GM18867 (cell line): ENCODE results near the gene RPS19BP1.

Source experiments
- ATAC-seq: cut with Tn5 transposase; IDR thresholded peaks from one replicate; pipeline ENCODE4 v1.9.1; 2021; ENCODE audit warnings: mild to moderate bottlenecking, moderate library complexity; ENCODE audit not compliant: unreplicated experiment

The RPS19BP1 gene, protein sequence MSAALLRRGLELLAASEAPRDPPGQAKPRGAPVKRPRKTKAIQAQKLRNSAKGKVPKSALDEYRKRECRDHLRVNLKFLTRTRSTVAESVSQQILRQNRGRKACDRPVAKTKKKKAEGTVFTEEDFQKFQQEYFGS

DNA sequence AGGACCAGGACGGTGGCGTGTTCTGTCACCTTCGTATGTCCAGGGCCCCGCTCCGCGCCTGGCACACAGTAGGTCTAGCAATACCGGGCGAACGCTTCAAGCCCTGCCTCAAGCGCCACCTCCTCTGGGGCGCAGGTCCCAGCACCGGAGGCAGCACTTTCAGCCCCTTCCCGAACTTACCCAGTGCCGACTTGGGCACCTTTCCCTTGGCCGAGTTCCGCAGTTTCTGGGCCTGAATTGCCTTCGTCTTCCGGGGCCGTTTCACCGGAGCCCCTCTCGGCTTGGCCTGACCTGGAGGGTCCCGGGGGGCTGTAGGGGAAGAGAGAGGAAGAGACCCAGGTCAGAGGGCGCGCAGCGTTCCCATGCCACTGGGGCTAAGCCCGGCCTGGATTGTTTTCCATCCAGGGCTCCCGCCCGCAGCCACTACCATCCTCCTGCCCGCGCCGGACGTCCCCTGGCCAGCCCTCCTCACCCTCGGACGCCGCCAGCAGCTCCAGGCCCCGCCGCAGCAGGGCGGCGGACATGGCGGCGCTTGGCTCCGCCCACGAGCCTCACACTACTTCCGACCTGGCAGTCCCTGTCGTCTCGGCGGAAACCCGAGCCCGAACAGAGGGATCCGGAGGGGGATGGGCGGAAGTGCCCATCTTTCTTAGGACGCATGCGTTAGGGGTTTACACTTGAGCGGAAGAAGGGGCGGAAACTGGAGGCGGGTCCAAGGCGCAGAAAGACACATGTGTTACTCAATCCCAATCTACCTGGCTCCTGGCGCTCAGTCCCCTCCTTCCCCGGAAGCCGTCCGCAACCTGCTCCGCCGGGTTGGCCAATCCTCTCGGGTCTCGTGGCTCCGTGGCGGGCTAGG lies at the start of gene RPS19BP1:
RPS19BP1 (minus strand) TSS at position 534 of the 859 bp plus-strand sequence; CDS start at position 524, 10 bp downstream.
- ATAC-seq = peak; percentile 68

DNA sequence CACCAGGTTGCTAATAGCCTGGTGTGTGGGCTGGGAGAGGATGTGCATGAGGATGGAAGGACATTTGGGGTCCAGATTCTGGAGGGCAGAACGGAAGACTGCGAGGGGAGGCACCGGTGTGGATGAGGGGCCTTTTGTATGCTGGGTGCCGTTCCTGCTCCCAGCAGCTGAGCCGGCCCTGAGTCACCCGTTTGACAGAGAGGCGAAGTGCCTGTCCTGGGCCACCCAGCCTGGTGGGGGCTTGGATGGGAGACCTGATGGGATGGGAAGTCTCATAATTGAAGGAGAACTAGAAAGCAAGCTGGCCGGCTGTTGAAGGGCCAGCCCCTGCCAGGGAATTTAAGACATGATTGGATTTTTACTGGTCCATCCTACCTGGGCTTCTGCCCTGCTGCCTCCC lies 48.8 kb upstream of the RPS19BP1 start:
- ATAC-seq = no peak

GRCh38 chr22:39580795-39581194 lies 48.2 kb upstream of the RPS19BP1 start:
- no peak for ATAC-seq

DNA sequence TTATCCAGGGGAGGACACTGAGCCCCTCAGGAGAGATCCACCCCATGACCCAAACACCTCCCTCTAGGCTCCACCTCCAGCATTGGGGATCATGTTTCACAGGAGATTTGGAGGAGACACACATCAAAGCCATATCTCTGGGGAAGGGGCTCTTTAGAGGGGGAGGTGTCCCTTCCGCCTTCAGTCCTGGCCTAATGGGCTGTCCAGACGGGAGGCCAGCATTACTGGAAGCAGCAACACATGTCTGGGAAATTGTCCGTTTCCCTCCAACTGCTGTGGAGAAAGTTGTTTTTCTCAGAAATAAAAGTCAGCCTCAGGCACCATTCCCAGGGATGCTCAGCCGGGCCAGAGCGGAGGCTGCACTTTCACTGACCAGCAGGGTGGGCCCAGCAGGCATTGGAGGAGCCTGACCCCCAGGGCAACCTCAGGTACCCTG lies 47.5 kb upstream of the RPS19BP1 start:
- no peak for ATAC-seq

DNA sequence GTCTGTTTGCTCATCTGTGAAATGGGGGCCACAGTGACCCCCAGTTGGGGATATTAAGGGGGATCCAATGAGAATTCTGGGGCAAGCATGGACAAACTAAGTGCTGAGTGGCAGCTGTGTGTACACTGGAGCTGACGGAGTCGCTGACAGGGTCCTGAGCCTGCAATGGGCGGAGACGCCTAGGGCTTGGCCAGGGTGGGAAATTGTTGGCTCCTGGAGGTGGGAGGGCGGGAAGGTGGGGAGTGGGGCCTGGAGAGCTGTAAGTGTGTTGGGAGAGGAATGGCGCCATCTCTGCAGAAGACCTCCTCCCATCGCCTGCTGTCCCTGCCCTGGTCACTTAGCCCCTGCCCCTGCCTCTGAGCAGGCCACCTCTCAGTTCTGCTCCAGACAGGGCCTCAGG lies 45.4 kb upstream of the RPS19BP1 start:
- ATAC-seq = no peak

DNA sequence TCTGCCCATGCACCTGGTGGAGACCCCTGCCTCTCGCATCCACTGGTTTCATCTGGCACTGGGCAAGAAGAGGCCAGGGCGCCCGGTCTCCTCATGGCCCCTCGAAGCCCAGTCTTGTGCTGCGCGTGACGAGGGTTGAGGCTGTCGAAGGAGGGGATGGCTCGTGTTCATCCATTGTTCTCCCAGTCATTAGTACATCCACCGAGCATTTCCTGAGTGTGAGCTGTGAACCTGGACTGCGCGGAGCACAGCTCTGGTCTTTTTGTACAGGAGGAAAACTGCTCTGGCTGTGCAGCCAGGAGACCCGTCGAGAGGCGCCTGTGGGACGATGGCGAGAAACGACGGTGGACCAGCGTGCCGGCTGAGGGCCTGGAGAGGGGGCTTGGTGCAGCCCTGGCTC lies 44.8 kb upstream of the RPS19BP1 start:
- no peak for ATAC-seq

- ATAC-seq = no peak
Measured at GRCh38 chr22:39576027-39576426, 43.5 kb upstream of the RPS19BP1 start.

DNA sequence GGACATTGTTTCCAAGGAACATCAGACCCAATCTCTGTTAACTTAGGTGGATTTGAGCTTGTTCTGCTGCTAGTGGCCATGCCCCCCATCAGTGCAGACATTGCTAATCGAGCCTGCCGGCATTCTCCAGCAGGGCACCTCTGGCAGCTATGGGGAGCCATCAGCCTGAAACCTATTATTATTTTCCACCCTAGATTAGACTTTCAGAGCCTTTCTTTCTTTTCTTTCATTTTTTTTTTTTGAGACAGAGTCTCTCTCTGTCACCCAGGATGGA lies 42.9 kb upstream of the RPS19BP1 start:
- no peak for ATAC-seq

GRCh38 chr22:39574779-39575551 lies 42.4 kb upstream of the RPS19BP1 start:
- ATAC-seq = no peak

DNA sequence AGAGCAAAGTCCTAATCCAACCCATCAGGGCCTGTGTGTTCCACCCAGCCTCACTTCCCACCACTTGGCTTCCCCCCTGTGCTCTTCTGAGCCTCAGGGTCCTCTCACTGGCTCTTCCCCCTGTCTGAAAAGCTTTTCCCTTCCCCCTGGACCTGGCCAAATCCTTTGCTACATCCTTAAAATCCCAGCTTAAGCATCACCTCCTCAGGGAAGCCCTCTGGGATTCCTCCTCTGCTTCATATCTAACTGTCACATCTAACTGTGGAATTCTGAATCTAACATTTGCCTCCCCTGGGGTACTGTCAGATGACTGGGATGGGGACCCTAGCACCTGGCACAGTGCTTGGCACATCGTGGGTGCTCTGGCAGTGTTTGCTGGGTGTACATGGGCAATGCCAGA lies 39.0 kb upstream of the RPS19BP1 start:
- ATAC-seq = no peak

DNA sequence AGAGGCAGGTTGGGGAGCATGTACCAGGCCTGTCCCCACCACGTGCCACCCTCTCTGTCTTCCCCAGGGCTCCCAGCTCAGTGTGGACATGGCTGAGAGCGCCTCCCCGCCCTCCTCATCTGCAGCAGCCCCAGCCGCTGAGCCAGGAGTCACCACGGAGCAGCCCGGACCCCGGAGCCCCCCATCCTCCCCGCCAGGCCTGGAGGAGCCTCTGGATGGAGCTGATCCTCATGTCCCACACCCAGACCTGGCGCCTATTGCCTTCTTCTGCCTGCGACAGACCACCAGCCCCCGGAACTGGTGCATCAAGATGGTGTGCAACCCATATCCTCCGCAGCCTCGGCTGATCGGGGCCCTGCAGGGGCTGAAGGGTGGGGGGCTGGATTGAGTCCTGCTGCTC lies 38.1 kb upstream of the RPS19BP1 start, which contains the start of gene CACNA1I:
CACNA1I (plus strand) TSS at position 89 of the 400 bp plus-strand sequence; CDS start at position 89, 0 bp downstream.
- ATAC-seq = no peak

- ATAC-seq = no peak
Measured at GRCh38 chr22:39570226-39570625, 37.7 kb upstream of the RPS19BP1 start.

GRCh38 chr22:39569066-39569465 lies 36.5 kb upstream of the RPS19BP1 start:
- ATAC-seq = no peak

GRCh38 chr22:39568278-39568981 lies 35.9 kb upstream of the RPS19BP1 start:
- no peak for ATAC-seq

- ATAC-seq = no peak
Measured at GRCh38 chr22:39567135-39567946, 34.8 kb upstream of the RPS19BP1 start.

DNA sequence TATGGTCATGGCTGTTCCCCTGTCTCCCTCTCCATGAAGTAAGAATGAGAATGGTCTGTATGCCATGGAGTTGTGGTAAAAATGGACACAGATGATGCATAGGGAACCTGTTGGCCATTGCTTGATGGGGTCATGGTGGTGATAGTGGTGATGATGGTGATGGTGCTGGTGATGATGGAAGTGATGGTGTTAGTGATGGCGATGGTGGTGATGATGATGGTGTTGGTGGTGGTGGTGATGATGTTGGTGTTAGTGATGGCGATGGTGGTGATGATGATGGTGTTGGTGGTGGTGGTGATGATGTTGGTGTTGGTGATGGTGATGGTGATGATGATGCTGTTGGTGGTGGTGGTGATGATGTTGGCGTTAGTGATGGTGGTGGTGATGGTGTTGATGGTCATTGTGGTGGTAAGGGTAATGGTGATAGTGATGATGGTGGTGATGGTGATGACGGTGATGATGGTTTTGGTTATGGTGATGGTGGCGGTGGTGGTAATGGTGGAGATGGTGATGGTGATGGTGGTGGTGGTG lies 32.9 kb upstream of the RPS19BP1 start:
- ATAC-seq = no peak

- ATAC-seq = no peak
Measured at GRCh38 chr22:39563571-39564428, 31.3 kb upstream of the RPS19BP1 start.

- ATAC-seq = no peak
Measured at GRCh38 chr22:39562839-39563489, 30.4 kb upstream of the RPS19BP1 start.

DNA sequence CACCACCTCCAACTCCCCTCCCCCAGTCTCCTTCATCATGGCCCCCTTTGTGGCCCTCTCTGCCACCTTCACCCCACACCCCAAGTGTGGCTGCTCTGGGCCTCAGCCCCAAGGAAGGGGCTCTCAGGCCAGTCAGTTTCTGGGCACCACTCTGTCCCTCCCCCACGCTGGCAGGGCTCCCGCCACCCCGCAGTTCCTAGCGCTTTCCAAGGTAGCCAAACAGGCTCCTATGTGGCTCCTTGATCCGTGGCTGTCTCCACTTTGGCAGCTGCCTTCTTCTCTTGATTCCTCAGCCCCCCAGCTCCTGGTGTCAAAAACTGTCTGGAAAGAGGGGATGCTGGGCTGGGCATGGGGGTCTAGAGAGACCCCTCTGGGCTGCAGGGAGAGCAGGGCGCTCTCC lies 27.6 kb upstream of the RPS19BP1 start:
- no peak for ATAC-seq
